DND-41 (cell line): ENCODE data around the gene KLF11.

Source experiments
- CTCF ChIP-seq: IDR thresholded peaks from 2 replicates; pipeline ENCODE4 v1.5.1; 2012; ENCODE audit warnings: borderline replicate concordance, low read length, moderate library complexity, mild to moderate bottlenecking; ENCODE audit not compliant: poor library complexity, severe bottlenecking; ENCODE audit errors: extremely low read depth
- EZH2 ChIP-seq: IDR thresholded peaks from 3 replicates; pipeline ENCODE4 v1.6.1; 2012; ENCODE audit warnings: borderline replicate concordance, low read depth, mild to moderate bottlenecking, moderate library complexity, low read length, inconsistent platforms; ENCODE audit not compliant: severe bottlenecking

- TF ChIP-seq CTCF (no peak), EZH2 (no peak)
Observed at GRCh38 chr2:9999693-10000092, 43.7 kb upstream of the KLF11 start.
